Head of caudate nucleus (tissue), 42 donors: ENCODE measurements around the gene CASP14.
"Not testable (repeated sequence)": the region's sequence is repeated elsewhere in the genome, so short reads cannot be mapped to it uniquely, and the experiment has no call there.

Experiments
- DNase-seq, 42 donors: peaks; one replicate each; pipeline versions ENCODE4 v3.0.0 to v3.0.0-alpha.2; 2020 to 2021; ENCODE audit warnings: mixed read lengths in 7 of 42
- intact Hi-C: fragments of 100-400 bp; cut with DNase I; formaldehyde crosslinking; loops from one replicate; pipeline ENCODE4 v1.15.0; 2022

The CASP14 gene

GRCh38 chr19:15050639-15051038 is 1.4 kb downstream of the CASP14 start:
- intact Hi-C loops, result no loop called here

GRCh38 chr19:15062036-15062435 is 12.8 kb downstream of the CASP14 start:
- DNase-seq, result no peak
- intact Hi-C loops, result no loop called here

More at GRCh38 chr19:15050639-15051038, 1.4 kb downstream of the CASP14 start:
- no peak for DNase-seq

GRCh38 chr19:15070386-15070785 is 21.1 kb downstream of the CASP14 start:
- DNase-seq, intact Hi-C loops: not testable (repeated sequence)

- intact Hi-C loops, result no loop called here
- no peak for DNase-seq
Observed at GRCh38 chr19:15072930-15073647, 23.8 kb downstream of the CASP14 start.

DNA sequence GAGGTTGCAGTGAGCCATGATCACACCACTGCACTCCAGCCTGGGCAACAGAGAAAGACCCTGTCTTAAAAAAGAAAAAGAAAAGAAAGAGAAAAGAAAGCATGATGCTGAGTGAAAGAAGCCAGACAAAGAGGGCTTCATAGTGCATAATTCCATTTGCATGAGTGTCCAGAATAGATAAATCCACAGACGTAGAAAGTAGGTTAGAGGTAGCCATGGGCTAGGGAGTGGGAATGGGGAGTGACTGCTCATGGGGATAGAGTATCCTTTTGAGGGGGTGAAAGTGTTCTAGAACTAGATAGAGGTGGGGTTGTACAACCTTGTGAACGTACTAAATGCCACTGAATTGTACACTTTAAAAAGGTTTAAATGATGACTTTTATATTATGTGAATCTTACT is 25.1 kb downstream of the CASP14 start:
- intact Hi-C loops, result no loop called here
- no peak for DNase-seq

GRCh38 chr19:15075806-15076205 is 26.5 kb downstream of the CASP14 start:
- intact Hi-C loops, result no loop called here
- DNase-seq, result no peak

DNA sequence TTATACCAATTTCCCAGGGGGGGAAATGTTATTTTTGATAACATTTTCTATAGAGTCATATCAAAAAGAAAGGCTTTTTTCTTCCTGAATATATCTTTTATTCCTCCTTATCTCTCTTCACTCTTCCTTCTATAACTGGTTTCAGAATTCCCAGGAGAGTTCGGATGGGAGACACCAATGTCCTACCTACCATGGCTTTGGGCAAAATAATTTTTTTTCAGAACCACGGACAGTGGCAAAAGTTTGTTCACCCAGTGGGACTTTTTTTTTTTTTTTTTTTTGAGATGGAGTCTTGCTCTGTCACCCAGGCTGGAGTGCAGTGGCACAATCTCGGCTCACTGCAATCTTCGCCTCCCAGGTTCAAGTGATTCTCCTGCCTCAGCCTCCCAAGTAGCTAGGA is 30.7 kb downstream of the CASP14 start:
- DNase-seq, result not testable (repeated sequence)

GRCh38 chr19:15081911-15082310 is 32.6 kb downstream of the CASP14 start, which contains the start of gene OR1I1:
OR1I1 (plus strand) TSS chr19:15082211; CDS start chr19:15087066, 4,855 bp downstream.
- intact Hi-C loops, result no loop called here
- no peak for DNase-seq

More for the DNA sequence above, 30.7 kb downstream of the CASP14 start:
- intact Hi-C loops, result not testable (repeated sequence)

DNA sequence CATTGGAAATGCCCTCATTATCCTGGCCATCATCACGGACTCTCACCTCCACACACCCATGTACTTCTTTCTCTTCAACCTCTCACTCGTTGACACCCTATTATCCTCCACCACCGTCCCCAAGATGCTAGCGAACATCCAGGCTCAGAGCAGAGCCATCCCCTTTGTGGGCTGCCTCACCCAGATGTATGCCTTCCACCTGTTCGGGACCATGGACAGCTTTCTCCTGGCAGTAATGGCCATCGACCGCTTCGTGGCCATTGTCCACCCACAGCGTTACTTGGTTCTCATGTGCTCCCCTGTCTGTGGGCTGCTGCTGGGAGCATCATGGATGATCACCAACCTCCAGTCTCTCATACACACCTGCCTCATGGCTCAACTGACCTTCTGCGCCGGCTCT is 37.9 kb downstream of the CASP14 start:
- DNase-seq, result no peak
- intact Hi-C loops, result no loop called here

DNA sequence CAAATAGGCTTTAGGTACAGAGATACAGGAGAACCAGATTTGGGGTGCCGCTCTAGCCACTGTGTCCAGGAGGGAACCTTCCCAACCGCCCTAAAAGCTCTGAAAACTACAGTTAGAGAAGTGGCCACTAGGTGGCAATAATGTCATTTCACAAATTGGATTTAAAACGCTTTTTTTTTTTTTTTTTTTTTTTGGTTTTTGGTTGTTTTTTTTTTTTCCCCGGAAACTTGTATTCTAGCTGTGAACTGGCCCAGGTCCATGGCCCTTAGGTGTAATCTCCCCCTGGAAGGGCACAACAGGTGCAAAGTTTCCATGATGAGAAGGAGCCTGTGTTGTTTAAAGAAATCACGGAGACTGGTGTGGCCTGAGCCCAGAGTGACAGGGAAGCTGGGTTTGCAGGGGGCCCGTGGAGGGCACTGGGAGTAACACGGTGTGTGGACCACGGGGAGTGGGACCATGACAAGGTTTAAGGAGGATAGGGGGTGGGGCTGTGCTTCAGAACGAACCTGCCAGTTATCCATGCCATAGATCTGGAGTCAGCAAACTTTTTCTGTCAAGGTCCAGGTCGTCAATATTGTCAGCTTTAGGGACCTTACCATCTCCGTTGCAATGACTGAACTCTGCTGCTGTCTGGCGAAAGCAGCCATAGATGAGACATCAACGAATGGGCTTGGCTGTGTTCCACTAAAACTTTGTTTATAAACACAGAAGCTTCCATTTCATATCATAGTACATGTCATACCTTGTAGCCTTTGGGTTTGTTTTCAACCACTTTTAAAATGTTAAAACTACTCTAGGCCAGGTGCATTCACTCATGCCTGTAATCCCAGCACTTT is 42.9 kb downstream of the CASP14 start:
- peak in 16 of 42 donors; percentile 10 to 74 (median 38) for DNase-seq
- intact Hi-C loops, result loop anchor here (2.0 to 5.0 kb wide), 2 partner anchors 59 to 465 kb away; no protein-coding TSS in a partner anchor

GRCh38 chr19:15093001-15093400 is 43.7 kb downstream of the CASP14 start:
- intact Hi-C loops, result loop anchor here (2.0 to 5.0 kb wide), 2 partner anchors 58 to 464 kb away; no protein-coding TSS in a partner anchor
- no peak for DNase-seq

DNA sequence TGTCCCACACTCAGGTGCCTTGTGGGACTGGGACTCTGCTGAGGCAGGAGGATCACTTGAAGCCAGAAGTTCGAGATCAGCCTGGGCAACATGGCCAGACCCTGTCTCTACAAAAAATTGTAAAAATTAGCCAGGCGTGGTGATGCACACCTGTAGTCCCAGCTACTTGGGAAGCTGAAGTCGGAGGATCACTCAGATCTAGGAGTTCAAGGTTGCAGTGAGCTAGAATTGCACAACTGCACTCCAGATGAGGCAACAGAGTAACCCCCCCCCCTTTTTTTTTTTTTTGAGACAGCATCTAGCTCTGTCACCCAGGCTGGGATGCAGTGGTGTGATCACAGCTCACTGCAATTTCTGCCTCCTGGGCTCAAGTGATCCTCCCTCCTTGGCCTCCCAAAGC is 46.9 kb downstream of the CASP14 start:
- DNase-seq, result no peak
- intact Hi-C loops, result no loop called here

GRCh38 chr19:15097980-15098379 is 48.7 kb downstream of the CASP14 start:
- intact Hi-C loops, result not testable (repeated sequence)

DNA sequence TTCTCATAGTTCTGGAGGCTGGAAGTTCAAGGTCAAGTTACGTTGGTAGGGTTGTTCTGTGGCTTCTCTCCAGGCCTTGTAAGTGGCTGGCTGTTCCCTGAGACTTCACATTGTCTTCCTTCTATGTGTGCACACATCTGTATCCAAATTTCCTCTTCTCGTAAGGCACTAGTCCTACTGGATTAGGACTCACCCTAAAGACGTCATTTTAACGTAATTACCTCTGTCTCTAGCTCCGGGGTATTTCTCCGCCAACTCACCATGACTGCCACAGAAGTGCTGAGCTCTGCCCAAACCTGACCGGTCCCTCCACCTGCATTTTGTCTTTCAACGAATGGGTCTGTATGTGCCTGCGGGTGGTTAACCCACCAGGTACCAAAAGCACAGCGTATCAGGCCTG is 49.2 kb downstream of the CASP14 start:
- intact Hi-C loops, result no loop called here
- DNase-seq, result no peak

More at GRCh38 chr19:15097980-15098379, 48.7 kb downstream of the CASP14 start:
- DNase-seq, result not testable (repeated sequence)

- no peak for DNase-seq
- intact Hi-C loops, result no loop called here
Observed at GRCh38 chr19:15099017-15099582, 49.8 kb downstream of the CASP14 start.

- intact Hi-C loops, result no loop called here
- DNase-seq, result peak in 6 of 42 donors; percentile 12 to 64 (median 32)
Observed at GRCh38 chr19:15101479-15102082, 52.3 kb downstream of the CASP14 start.

DNA sequence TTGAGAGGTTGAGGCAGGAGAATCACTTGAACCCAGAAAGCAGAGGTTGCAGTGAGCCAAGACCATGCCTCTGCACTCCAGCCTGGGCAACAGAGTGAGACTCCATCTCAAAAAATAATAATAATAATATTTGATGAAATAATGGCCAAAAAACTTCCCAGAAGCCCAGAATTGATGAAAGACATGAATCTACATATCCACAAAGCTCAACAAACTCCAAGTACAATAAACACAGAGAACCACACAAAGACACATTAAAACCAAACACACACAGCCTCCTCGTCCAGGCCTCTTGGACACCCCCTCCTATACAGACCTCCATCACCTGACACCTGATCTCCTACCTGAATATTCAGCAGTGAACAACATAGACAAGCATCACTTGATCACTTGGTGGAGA is 54.7 kb downstream of the CASP14 start:
- no peak for DNase-seq
- intact Hi-C loops, result no loop called here

- intact Hi-C loops, result no loop called here
- no peak for DNase-seq
Observed at GRCh38 chr19:15104411-15104810, 55.1 kb downstream of the CASP14 start.

- no peak for DNase-seq
- intact Hi-C loops, result no loop called here
Observed at GRCh38 chr19:15105044-15105443, 55.8 kb downstream of the CASP14 start.
